GM23338 (cell line): ENCODE measurements around the gene RELB. TPM values are rescaled to one million over a fixed set of nuclear protein-coding genes. Genes with fewer than 3 reads are reported as not detected.

Source experiments
- ATAC-seq: fragments of 200-7000 bp; cut with Tn5 transposase; 3 replicates; pipeline ENCODE4 v1.9.1; 2020
- DNase-seq: peaks from one replicate; pipeline ENCODE4 v3.0.0-alpha.2; 2015; ENCODE audit warnings: low spot score
- H2AFZ ChIP-seq: fragments of 200-600 bp; sonication (generic); 2 replicates; pipeline ENCODE4 v1.8.0; 2016; ENCODE audit warnings: antibody characterized with exemption, mild to moderate bottlenecking, moderate library complexity
- H3F3A ChIP-seq: fragments of 200-600 bp; sonication (generic); replicated peaks from 2 replicates; pipeline ENCODE4 v1.8.0; 2017; ENCODE audit warnings: antibody characterized with exemption, mixed run types, low read depth
- H3K27ac ChIP-seq: fragments of 200-600 bp; sonication (generic); 2 replicates; pipeline ENCODE4 v1.6.1; 2016; ENCODE audit warnings: low read depth
- H3K27me3 ChIP-seq: fragments of 200-600 bp; sonication (generic); 2 replicates; pipeline ENCODE4 v1.8.0; 2016; ENCODE audit warnings: mild to moderate bottlenecking, mixed run types, moderate library complexity; ENCODE audit not compliant: insufficient read depth
- H3K36me3 ChIP-seq: fragments of 200-600 bp; sonication (generic); 2 replicates; pipeline ENCODE4 v1.8.0; 2016; ENCODE audit warnings: mild to moderate bottlenecking; ENCODE audit not compliant: insufficient read depth
- H3K4me1 ChIP-seq: fragments of 200-600 bp; sonication (generic); 2 replicates; pipeline ENCODE4 v1.8.0; 2016; ENCODE audit warnings: mild to moderate bottlenecking, moderate library complexity; ENCODE audit not compliant: insufficient read depth
- H3K4me2 ChIP-seq: fragments of 200-600 bp; sonication (generic); 2 replicates; pipeline ENCODE4 v1.7.1; 2017; ENCODE audit warnings: mixed run types
- H3K4me3 ChIP-seq: fragments of 200-600 bp; sonication (generic); 2 replicates; pipeline ENCODE4 v1.6.1; 2016; ENCODE audit warnings: mixed run types
- H3K79me2 ChIP-seq: fragments of 200-600 bp; sonication (generic); replicated peaks from 2 replicates; pipeline ENCODE4 v1.8.0; 2017; ENCODE audit warnings: mild to moderate bottlenecking; ENCODE audit not compliant: insufficient read depth
- H3K9me2 ChIP-seq: fragments of 200-600 bp; sonication (generic); 2 replicates; pipeline ENCODE4 v1.8.0; 2017; ENCODE audit not compliant: insufficient read depth
- H4K20me1 ChIP-seq: fragments of 200-600 bp; sonication (generic); replicated peaks from 2 replicates; pipeline ENCODE4 v1.8.0; 2017; ENCODE audit warnings: mild to moderate bottlenecking; ENCODE audit not compliant: insufficient read depth
- H3K27ac Mint-ChIP-seq: 2 replicates; pipeline ENCODE4 v1.8.0; 2020; ENCODE audit warnings: inconsistent platforms, mild to moderate bottlenecking, moderate library complexity, mixed read lengths
- H3K27me3 Mint-ChIP-seq: 3 replicates; pipeline ENCODE4 v1.8.0; 2022; ENCODE audit warnings: low read depth, mild to moderate bottlenecking, moderate library complexity, mixed read lengths, inconsistent platforms; ENCODE audit not compliant: insufficient read depth, poor library complexity
- H3K36me3 Mint-ChIP-seq: 3 replicates; pipeline ENCODE4 v1.8.0; 2021; ENCODE audit warnings: low read depth, mild to moderate bottlenecking, inconsistent platforms, moderate library complexity, mixed read lengths
- H3K4me1 Mint-ChIP-seq: 3 replicates; pipeline ENCODE4 v1.8.0; 2020; ENCODE audit warnings: mild to moderate bottlenecking, inconsistent platforms, mixed read lengths
- H3K4me3 Mint-ChIP-seq: 3 replicates; pipeline ENCODE4 v1.8.0; 2021; ENCODE audit warnings: moderate library complexity, mild to moderate bottlenecking, inconsistent platforms, mixed read lengths
- H3K9me3 Mint-ChIP-seq: 3 replicates; pipeline ENCODE4 v1.8.0; 2020; ENCODE audit warnings: moderate library complexity, mild to moderate bottlenecking, inconsistent platforms, mixed read lengths
- CREB1 ChIP-seq: fragments of 250-450 bp; sonication (Bioruptor Pico); IDR thresholded peaks from 2 replicates; pipeline ENCODE4 v1.5.0; 2020; ENCODE audit warnings: low read depth, mild to moderate bottlenecking, moderate library complexity
- EZH2 ChIP-seq: fragments of 200-600 bp; sonication (generic); IDR thresholded peaks from one replicate; pipeline ENCODE4 v1.8.0; 2017; ENCODE audit warnings: antibody characterized with exemption, mild to moderate bottlenecking, low read depth; ENCODE audit not compliant: unreplicated experiment
- EZH2phosphoT487 ChIP-seq: fragments of 200-600 bp; sonication (generic); IDR thresholded peaks from one replicate; pipeline ENCODE4 v1.8.1; 2018; ENCODE audit warnings: antibody characterized with exemption; ENCODE audit not compliant: unreplicated experiment
- JUNB ChIP-seq: IDR thresholded peaks from one replicate; pipeline ENCODE4 v1.6.1; 2016; ENCODE audit warnings: antibody characterized with exemption; ENCODE audit not compliant: unreplicated experiment
- NANOG ChIP-seq: IDR thresholded peaks from 2 replicates; pipeline ENCODE4 v1.6.1; 2016; ENCODE audit warnings: antibody characterized with exemption, borderline replicate concordance
- STAT1 ChIP-seq: IDR thresholded peaks from one replicate; pipeline ENCODE4 v1.6.1; 2016; ENCODE audit warnings: antibody characterized with exemption; ENCODE audit not compliant: unreplicated experiment
- ZNF114 ChIP-seq: fragments of 250-450 bp; sonication (Bioruptor Pico); IDR thresholded peaks from 2 replicates; pipeline ENCODE4 v1.5.0; 2020; ENCODE audit warnings: mild to moderate bottlenecking, moderate library complexity
- polyA plus RNA-seq: library from polyadenylated mRNA; unstranded; fragments of >200 nt; fragmentation: Nextera tagmentation; extraction: Ambion mirVana; gene quantifications from 2 replicates; pipeline ENCODE4 v1.2.1, GENCODE V29; 2016
- total RNA-seq: library from RNA; depleted of rRNA; stranded (reverse); fragments of >200 nt; shearing (Covaris generic); gene quantifications from 2 replicates; pipeline ENCODE4 v1.2.3, GENCODE V29; 2014
- TF ChIP-seq, protein P1 (sequence below): IDR thresholded peaks from one replicate; pipeline ENCODE4 v1.6.1; 2018; ENCODE audit warnings: antibody characterized with exemption; ENCODE audit not compliant: unreplicated experiment
- TF ChIP-seq, protein P2 (sequence below): IDR thresholded peaks from 2 replicates; pipeline ENCODE4 v1.6.1; 2016; ENCODE audit warnings: antibody characterized with exemption
- TF ChIP-seq, protein P3 (sequence below): fragments of 250-450 bp; sonication (Bioruptor Pico); IDR thresholded peaks from 2 replicates; pipeline ENCODE4 v1.5.0; 2020; ENCODE audit warnings: mild to moderate bottlenecking, moderate library complexity
- TF ChIP-seq, protein P4 (sequence below), 2 experiments: fragments of 200-600 bp in 1 of 2; sonication (generic) in 1 of 2; conservative IDR thresholded peaks; 2 replicates each; pipeline versions ENCODE4 v1.5.1 to v1.6.1; 2016 to 2017; ENCODE audit warnings: antibody characterized with exemption in 2 of 2, low read depth in 2 of 2, mild to moderate bottlenecking in 2 of 2, moderate library complexity in 1 of 2

RELB gene
- total and polyA plus RNA-seq, 2 experiments from 2014 or later = 7.9 to 13.1 TPM

DNA sequence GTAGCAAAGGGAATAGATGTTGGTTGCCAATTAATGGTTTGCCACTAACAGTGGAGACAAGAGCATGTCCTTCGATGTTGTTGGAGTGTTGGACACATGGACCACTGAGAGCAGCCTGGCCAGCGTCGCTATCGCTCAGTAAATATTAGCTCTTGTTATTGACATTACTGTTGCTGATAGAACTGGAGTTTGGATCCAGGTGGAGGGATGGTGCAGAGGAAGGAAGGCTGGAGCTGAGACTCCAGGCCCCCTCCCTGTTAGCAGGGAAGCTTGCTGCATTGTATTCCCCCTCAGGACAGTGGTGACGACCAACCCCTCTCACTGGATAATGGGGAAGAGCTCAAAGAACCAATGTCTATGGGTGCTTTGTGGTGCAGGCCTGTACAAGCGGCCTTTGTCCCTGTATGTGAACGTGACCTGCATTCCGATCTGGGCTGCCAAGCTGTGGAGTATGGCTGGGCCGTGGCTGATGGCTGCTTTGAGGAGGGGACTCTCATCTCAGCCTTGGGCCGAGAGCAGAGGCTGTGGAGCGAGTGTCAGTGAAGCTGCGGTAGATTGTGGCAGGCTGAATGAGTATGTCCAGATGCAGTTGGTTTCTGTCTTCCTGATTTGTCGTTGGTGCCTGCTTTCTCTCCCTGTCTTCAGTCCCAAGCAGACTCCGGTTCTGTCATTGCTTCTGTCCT is 44.5 kb downstream of the RELB start:
- peaks cover 5% of the 10 kb centered on the region for H3K27me3 Mint-ChIP-seq
- TF ChIP-seq NANOG (no peak), ZNF114 (no peak), STAT1 (no peak), EZH2 (no peak), JUNB (no peak), CREB1 (CRISPR knock-in tag) (no peak), EZH2phosphoT487 (no peak)
- TF ChIP-seq, protein P1, sequence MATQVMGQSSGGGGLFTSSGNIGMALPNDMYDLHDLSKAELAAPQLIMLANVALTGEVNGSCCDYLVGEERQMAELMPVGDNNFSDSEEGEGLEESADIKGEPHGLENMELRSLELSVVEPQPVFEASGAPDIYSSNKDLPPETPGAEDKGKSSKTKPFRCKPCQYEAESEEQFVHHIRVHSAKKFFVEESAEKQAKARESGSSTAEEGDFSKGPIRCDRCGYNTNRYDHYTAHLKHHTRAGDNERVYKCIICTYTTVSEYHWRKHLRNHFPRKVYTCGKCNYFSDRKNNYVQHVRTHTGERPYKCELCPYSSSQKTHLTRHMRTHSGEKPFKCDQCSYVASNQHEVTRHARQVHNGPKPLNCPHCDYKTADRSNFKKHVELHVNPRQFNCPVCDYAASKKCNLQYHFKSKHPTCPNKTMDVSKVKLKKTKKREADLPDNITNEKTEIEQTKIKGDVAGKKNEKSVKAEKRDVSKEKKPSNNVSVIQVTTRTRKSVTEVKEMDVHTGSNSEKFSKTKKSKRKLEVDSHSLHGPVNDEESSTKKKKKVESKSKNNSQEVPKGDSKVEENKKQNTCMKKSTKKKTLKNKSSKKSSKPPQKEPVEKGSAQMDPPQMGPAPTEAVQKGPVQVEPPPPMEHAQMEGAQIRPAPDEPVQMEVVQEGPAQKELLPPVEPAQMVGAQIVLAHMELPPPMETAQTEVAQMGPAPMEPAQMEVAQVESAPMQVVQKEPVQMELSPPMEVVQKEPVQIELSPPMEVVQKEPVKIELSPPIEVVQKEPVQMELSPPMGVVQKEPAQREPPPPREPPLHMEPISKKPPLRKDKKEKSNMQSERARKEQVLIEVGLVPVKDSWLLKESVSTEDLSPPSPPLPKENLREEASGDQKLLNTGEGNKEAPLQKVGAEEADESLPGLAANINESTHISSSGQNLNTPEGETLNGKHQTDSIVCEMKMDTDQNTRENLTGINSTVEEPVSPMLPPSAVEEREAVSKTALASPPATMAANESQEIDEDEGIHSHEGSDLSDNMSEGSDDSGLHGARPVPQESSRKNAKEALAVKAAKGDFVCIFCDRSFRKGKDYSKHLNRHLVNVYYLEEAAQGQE = no peak
- TF ChIP-seq, protein P2, sequence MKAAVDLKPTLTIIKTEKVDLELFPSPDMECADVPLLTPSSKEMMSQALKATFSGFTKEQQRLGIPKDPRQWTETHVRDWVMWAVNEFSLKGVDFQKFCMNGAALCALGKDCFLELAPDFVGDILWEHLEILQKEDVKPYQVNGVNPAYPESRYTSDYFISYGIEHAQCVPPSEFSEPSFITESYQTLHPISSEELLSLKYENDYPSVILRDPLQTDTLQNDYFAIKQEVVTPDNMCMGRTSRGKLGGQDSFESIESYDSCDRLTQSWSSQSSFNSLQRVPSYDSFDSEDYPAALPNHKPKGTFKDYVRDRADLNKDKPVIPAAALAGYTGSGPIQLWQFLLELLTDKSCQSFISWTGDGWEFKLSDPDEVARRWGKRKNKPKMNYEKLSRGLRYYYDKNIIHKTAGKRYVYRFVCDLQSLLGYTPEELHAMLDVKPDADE = no peak
- TF ChIP-seq, protein P3, sequence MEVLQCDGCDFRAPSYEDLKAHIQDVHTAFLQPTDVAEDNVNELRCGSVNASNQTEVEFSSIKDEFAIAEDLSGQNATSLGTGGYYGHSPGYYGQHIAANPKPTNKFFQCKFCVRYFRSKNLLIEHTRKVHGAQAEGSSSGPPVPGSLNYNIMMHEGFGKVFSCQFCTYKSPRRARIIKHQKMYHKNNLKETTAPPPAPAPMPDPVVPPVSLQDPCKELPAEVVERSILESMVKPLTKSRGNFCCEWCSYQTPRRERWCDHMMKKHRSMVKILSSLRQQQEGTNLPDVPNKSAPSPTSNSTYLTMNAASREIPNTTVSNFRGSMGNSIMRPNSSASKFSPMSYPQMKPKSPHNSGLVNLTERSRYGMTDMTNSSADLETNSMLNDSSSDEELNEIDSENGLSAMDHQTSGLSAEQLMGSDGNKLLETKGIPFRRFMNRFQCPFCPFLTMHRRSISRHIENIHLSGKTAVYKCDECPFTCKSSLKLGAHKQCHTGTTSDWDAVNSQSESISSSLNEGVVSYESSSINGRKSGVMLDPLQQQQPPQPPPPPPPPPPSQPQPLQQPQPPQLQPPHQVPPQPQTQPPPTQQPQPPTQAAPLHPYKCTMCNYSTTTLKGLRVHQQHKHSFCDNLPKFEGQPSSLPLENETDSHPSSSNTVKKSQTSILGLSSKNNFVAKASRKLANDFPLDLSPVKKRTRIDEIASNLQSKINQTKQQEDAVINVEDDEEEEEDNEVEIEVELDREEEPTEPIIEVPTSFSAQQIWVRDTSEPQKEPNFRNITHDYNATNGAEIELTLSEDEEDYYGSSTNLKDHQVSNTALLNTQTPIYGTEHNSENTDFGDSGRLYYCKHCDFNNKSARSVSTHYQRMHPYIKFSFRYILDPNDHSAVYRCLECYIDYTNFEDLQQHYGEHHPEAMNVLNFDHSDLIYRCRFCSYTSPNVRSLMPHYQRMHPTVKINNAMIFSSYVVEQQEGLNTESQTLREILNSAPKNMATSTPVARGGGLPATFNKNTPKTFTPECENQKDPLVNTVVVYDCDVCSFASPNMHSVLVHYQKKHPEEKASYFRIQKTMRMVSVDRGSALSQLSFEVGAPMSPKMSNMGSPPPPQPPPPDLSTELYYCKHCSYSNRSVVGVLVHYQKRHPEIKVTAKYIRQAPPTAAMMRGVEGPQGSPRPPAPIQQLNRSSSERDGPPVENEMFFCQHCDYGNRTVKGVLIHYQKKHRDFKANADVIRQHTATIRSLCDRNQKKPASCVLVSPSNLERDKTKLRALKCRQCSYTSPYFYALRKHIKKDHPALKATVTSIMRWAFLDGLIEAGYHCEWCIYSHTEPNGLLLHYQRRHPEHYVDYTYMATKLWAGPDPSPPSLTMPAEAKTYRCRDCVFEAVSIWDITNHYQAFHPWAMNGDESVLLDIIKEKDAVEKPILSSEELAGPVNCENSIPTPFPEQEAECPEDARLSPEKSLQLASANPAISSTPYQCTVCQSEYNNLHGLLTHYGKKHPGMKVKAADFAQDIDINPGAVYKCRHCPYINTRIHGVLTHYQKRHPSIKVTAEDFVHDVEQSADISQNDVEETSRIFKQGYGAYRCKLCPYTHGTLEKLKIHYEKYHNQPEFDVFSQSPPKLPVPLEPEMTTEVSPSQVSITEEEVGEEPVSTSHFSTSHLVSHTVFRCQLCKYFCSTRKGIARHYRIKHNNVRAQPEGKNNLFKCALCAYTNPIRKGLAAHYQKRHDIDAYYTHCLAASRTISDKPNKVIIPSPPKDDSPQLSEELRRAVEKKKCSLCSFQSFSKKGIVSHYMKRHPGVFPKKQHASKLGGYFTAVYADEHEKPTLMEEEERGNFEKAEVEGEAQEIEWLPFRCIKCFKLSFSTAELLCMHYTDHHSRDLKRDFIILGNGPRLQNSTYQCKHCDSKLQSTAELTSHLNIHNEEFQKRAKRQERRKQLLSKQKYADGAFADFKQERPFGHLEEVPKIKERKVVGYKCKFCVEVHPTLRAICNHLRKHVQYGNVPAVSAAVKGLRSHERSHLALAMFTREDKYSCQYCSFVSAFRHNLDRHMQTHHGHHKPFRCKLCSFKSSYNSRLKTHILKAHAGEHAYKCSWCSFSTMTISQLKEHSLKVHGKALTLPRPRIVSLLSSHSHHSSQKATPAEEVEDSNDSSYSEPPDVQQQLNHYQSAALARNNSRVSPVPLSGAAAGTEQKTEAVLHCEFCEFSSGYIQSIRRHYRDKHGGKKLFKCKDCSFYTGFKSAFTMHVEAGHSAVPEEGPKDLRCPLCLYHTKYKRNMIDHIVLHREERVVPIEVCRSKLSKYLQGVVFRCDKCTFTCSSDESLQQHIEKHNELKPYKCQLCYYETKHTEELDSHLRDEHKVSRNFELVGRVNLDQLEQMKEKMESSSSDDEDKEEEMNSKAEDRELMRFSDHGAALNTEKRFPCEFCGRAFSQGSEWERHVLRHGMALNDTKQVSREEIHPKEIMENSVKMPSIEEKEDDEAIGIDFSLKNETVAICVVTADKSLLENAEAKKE (CRISPR knock-in tag) = no peak
- TF ChIP-seq, protein P4, sequence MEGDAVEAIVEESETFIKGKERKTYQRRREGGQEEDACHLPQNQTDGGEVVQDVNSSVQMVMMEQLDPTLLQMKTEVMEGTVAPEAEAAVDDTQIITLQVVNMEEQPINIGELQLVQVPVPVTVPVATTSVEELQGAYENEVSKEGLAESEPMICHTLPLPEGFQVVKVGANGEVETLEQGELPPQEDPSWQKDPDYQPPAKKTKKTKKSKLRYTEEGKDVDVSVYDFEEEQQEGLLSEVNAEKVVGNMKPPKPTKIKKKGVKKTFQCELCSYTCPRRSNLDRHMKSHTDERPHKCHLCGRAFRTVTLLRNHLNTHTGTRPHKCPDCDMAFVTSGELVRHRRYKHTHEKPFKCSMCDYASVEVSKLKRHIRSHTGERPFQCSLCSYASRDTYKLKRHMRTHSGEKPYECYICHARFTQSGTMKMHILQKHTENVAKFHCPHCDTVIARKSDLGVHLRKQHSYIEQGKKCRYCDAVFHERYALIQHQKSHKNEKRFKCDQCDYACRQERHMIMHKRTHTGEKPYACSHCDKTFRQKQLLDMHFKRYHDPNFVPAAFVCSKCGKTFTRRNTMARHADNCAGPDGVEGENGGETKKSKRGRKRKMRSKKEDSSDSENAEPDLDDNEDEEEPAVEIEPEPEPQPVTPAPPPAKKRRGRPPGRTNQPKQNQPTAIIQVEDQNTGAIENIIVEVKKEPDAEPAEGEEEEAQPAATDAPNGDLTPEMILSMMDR (conservative IDR thresholded peaks at IDR 0.05; ENCODE audit: low read depth in 2 of 2) = no peak
- H3K4me1 ChIP-seq = no peaks in the 10 kb centered on the region
- no peaks in the 10 kb centered on the region for H3K4me1 Mint-ChIP-seq
- peaks cover 48% of the 10 kb centered on the region for H4K20me1 ChIP-seq
- no peak for DNase-seq
- no peak overlapping the region for H3K27ac ChIP-seq
- H3K9me3 Mint-ChIP-seq = no peaks in the 10 kb centered on the region
- no peak overlapping the region for H3K4me2 ChIP-seq
- H3K4me3 Mint-ChIP-seq = no peak overlapping the region
- H3K36me3 ChIP-seq = peaks cover 20% of the 10 kb centered on the region; the same call in 1 of the 2 replicates
- H3K79me2 ChIP-seq = peaks cover 90% of the 10 kb centered on the region
- H2AFZ ChIP-seq = no peak overlapping the region
- H3K4me3 ChIP-seq = no peak overlapping the region
- no peak overlapping the region for H3K27ac Mint-ChIP-seq
- H3K36me3 Mint-ChIP-seq = peaks cover 55% of the 10 kb centered on the region
- H3K9me2 ChIP-seq = no peaks in the 10 kb centered on the region
- no peak for ATAC-seq
- H3K27me3 ChIP-seq = no peaks in the 10 kb centered on the region
- 0 out of 2 replicates have a peak, but pooled peaks cover 4% of the 10 kb centered on the region for H3F3A ChIP-seq
